GM18867 (cell line): ENCODE results near the gene AJAP1.

Source experiments
- ATAC-seq: cut with Tn5 transposase; IDR thresholded peaks from one replicate; pipeline ENCODE4 v1.9.1; 2021; ENCODE audit warnings: mild to moderate bottlenecking, moderate library complexity; ENCODE audit not compliant: unreplicated experiment

Gene AJAP1

DNA sequence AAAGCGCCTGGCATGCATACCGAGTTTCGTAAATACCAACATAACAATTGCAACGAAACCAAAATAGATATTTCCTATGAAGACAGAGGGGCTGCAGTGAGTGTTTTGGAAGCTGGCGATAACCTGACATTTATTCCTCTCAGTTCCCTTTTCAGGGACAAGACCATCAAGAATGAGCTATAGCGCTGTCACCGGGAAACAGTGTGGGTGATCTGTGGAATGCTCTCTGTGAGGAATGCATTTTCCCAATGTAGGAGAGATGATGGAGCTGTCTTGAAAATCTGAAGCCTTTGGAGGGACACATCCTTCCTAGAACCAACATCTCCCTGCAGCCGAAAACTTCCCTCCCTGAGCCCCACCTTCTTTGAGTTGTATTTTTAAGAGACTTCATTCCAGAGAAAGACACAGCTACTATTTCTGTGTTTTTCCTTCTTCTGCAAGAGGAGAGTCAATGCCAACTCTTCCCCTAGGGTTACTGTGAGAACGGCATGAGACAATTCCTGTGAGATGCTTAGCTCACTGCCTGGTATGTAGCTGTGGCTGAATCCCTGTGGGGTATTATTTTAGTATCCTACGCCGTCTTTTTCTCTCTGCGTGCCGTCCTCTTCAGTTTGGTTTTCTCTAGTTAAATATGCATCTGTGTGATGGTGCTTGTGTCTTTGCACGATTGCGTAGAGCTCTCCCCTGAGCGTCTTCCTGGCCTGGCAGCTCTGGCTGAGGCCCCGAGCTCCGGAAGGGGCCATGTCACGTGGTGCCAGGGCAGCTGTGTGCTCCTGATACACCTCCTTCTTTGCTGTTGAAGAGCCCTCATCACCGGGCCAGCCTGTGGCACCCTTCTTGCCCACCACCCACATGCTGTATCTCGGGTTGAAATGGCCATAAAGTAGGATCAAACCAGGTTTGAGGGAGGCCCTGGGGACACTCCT, 45.2 kb downstream of the AJAP1 start:
- ATAC-seq = no peak

DNA sequence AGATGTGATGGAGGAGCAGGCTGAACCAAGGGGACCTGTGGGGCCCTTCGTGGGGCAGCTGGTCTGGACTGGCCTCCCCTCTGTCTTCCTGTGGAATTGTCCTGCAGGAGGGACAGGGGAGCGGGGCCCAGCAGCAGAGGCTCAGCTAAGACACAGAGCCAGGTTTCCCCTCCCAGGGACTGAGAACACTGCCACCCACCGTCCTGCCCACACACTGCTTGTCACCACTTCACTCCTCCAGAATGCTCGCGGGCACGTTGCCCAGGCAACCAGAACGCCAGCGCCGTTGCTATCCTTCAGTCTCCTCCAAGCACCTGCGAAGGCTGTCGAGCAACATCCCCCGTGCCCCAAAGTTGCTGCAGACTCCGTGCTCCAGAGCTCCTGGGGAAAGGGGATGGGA, 46.4 kb downstream of the AJAP1 start:
- no peak for ATAC-seq

DNA sequence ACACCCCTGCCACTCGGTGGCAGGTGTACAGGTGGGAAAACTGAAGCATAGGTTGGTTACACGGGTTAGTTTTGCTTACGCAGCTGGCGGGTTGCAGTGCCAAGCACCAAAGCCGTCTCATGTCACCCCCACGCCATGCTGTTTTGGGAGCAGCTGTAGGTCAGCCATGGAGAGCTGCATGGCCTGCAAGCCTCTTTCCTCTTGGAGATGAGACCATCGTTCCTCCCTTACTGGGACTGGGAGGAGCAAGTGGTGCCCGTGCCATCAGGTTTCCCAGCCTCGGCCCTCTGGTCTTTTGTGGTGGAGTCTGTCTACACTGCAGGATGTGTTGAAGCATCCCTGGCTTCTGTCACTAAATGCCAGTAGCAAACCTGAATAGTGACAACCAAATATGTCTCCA, 46.9 kb downstream of the AJAP1 start:
- ATAC-seq = no peak

DNA sequence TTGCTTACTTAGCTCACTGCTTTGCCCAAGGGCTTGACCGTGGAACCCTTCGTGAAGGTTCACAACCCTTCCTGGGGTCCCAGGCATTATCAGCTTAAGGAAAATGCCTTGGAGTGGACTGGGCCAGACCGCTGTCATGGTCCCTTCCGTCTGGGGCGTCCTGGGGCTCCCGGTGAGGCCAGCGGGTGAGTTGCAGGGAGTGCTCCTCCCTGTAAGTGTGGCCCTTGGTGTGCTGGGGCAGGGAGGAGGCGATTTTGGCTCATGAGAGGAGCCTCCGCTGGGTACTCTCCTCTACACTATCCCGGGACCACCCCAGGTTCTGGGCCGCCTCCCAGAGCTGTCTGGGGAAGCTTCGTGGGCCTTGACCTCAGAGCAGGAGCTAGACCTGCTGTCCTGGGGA, 48.1 kb downstream of the AJAP1 start:
- no peak for ATAC-seq

DNA sequence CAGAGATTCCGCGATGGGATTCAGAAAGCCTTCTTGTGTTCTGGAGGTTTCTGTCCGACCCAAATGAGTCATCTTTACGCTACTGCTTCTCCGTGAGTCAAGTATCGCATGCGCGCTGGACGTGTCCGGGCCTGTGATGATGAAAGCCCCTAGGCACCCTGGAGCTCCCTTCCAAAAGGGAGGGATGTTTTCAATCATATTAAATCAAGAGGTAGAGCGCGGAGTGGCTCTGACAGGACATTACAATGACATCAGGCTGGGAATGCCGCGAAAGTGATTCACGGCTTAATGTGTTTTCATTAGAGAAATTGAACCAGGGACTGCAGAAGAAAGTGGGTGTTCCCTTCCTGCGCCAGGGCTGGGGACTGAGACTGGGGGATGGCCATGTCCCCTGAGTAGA, 48.5 kb downstream of the AJAP1 start:
- no peak for ATAC-seq

DNA sequence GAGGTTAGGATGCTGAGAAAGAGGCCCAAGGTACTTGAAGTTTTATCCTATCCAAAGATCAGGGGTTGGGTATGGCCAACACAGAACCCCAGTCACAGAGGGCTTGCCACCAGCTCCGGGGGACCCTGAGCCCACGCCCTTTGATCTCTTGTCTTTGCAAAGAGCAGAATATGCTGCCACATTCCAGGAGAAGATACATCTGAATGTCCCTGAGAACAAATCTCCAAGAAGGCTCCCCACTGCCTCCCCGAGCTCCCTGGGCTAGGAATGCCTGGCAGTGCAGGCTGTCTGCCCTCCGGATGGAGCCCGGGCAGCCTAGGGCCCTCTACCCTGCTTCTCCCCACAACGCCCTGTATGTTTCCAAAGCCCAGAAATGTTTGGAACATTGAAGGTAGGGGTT, 49.2 kb downstream of the AJAP1 start:
- no peak for ATAC-seq

DNA sequence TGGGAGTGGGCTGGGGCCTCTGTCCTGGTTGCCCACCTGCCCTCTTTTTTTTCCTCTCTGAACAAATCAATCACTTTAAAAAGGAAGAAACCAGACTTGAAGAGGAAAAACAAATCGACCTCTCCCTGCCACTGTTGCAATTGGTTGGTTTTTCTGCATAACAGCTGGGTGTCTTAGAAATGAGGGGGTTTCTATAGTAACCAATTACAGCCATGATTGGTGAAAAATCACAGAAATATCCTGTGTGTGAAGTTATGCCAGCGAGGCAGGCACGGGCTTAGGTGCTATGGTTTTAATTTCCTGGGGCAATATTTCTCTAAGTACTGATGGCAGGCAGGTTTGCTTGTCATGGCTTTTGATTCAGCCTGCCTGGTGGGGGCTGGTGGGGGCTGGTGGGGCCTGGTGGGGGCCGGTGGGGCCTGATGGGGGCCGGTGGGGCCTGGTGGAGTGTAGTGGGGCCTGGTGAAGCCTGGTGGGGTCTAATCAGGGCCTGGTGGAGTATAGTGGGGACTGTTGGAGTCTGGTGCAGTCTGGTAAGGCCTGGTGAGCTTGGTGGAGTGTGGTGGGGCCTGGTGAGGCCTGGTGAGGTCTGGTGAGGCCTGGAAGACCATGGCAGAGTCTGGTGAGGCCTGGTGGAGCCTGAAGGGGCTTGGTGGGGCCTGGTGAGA, 54.6 kb downstream of the AJAP1 start:
- no peak for ATAC-seq

DNA sequence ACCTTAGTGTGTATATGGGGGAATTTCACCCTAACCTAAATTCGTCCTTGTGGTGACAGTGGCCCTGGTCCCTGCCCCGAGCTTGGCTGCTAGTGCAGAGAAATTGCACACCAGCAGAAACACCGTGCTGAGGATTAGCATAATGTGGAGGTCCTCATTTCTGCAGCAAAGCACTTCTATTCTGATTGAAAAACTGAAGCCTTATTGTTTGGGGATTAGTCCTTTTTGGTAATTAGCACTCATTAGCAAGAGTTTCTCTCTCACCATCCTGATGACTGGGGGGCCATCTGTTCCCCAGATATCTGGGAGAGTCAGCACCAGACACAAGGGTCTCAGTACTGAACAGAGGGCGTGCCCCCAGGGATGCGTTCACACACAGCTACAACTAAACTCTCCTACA, 55.2 kb downstream of the AJAP1 start:
- ATAC-seq = no peak

DNA sequence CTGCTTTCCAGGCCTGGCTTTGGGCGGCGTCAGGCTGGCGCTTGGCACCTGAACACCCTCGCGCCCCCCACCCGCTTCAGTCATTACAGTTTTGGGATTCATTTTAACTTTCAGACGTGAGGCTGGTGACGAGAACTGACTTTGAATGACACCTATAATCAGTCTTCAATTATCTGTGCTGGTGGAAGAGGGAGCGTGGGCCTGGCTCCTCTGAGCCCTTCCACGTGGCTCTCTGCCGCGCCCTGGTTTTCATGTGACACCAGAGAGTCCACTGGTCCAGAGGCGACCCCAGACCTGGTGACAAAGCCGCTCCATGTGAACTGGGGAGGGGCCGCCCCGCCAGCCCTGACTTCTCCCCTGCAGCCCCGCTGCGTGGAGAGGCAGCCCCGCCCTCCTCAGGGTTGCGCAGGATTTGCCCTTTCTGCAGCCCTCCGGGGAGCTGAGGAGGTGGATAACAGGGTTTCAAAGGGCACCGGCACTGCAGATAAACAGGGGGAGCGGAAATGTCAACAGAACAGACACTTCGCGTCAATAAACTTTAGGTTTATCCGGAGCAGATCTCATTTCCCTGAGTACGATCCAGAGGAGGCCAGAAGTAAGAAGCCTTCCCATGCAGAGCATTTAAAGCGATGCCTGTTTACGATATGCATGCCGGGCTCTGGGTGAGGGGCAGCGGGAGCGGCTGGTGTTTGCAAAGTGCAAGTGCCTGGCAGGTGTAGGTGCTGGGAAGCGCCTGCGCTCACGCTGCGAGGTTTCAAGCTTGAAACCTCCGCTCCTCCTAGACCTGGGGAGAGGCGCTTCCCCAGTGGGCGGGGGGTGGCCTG, 56.4 kb downstream of the AJAP1 start:
- no peak for ATAC-seq

DNA sequence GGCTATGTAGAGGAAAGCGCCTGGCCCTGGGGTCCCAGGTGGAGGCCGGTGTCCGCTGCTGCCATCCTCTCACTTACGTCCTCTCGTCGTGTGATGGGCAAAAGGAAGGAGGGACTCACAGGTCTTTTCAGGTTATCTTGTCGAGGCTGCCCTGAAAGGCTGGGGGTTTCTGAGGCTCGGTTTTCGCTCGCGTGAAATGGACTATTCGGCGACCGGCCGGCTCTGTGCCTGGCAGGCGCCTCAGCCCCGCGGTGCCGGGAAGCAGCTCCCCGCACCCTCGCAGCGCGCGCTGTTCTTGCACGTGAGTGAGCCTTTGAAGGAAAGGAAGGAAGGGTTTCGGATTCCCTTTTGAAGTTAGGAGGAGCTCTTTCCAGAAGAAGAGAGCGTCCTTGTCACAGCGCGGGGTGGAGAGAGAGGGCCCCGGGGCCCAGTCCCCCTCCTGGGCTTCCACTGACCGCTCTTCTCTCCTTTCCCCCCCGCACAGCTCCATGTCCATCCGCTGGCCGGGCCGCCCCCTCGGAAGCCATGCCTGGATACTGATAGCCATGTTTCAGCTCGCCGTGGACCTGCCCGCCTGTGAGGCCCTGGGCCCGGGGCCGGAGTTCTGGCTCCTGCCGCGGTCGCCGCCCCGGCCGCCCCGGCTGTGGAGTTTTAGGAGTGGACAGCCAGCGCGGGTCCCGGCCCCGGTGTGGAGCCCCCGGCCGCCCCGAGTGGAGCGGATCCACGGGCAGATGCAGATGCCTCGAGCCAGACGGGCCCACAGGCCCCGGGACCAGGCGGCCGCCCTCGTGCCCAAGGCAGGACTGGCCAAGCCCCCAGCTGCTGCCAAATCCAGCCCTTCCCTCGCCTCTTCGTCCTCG, 57.2 kb downstream of the AJAP1 start:
- no peak for ATAC-seq

DNA sequence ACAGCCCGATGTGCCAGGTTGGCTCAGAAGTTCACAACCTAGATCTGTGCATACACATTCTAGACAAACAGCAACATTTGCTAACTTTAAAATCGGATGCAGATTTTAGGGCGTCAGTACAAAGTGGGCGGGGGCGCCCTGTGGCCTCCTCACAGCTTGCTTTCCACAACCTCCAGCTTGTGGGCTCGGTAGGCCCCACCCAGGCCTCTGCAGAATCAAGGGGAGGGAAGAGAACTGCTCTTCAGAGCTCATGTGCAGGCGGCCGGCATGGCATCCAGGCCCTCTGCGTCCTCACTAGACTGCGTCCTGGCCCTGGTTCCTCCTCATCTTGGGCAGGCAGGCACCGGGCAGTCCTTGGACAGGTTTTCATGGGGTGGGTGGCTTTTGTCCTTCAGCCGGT, 59.3 kb downstream of the AJAP1 start:
- ATAC-seq = no peak

DNA sequence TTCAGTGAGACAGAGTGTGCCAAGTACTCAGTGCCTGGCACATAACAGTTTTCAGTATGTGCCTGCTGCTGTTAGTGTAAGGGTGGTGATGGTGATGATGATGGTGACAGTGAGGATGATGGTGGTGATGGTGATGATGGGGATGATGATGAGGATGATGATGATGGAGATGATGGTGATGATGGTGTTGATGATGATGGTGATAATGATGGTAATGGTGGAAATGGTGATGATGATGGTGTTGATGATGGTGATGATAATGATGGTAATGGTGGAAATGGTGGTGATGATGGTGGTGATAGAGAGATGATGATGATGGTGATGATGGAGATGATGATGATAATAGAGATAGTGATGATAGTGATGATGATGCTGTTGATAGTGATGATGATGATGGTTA, 62.0 kb downstream of the AJAP1 start:
- ATAC-seq = no peak

DNA sequence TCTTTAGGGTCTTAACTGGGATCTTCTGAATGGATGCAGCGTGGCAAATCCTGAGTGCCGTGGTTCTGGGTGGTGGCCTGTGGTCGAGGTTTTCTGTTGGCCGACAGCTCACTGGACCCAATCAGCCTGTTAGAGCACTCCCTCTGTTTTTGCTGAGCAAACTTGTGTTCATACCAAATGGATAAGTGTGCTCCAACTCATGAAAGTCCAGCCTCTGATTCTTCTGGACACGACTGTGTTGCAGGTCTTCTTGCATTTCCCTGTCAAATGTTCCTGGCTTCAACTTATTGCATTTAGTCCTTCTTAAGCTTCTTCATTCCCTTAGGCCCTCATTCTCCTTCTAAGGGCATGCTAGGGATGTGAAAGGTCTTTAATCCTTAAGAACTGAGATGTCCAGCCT, 63.7 kb downstream of the AJAP1 start:
- no peak for ATAC-seq

DNA sequence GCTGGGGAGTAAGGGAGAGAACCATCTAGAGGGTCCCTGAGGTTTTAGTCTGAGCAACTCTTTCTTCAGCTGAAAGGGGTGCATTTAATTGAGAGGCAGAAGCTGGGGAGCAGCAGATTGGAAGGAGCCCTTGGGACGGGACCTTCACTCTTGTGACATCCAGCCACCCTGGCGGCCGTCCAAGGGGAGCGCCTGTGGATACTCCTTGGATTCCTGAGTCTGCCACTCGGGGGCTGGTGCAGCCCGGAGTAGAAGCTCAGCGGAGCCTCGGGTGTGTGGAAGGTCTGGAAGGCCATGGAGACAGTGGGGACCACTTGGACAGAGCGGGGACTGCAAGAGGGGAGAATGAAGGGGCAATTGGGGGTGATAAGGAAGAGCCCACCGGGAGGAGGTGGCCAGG, 68.7 kb downstream of the AJAP1 start:
- ATAC-seq = no peak

DNA sequence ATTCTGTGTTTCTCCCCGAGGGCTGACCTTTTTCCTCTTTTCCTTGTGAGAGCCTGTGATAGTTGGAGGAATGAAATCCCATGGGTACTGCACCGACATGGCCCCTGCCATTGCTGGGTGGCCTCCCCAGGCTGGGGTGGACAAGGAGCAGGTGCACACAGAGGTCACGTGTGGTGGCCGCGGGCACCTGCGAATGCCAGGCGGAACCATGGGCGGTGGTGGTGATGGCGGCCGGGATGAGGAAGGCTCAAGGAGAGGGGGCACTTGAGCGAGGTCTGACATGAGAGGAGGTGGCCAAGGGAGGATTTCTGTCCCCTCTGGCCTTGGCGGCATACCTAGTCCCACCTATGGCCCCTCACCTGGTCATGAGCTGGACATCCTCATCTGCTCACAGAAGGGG, 69.6 kb downstream of the AJAP1 start:
- no peak for ATAC-seq

DNA sequence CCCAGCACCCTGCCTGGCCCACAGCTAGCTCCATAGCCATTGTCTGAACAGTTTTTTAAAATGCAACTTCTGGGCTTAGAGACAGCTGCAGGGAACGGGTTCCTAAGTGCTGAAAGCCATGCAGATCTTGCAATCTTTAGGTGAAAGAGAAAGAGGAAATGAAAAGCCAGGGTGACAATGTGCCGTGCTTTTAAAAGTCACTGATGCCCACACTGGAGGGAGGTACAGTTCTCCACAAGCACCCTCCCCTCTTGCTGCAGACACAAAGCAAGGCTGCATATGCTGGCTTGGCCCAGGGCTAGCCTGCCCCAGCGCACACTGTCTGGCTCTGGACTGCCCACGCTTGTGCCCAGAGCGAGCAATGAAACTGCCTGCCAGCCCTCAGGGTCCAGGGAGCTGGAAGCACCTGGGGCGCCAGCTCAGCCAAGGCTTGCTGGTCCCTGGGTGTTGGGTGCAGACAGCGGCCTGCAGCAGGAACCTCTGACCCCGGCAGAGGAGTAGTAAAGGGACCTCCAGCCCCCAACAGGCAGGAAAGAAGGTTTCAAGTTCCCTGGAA, 70.4 kb downstream of the AJAP1 start:
- no peak for ATAC-seq

DNA sequence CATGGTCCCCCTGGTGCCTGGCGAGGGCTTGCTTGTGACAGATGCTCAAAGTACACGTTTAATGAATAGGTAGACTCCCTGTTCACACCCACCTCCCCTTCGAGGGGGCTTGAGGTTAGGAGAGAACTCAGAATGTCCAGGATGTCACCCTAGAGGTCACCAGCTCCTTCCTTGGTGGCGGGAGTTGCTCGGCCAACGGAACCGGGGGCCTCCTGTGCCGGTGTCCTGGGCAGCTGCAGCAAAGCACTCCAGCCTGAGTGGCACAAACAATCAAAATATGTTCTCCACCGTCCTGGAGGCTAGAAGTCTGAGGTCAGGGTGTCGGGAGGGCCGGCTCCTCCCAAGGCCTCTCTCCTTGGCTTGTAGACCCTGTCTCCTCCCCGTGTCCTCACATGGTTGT, 71.0 kb downstream of the AJAP1 start:
- ATAC-seq = no peak

DNA sequence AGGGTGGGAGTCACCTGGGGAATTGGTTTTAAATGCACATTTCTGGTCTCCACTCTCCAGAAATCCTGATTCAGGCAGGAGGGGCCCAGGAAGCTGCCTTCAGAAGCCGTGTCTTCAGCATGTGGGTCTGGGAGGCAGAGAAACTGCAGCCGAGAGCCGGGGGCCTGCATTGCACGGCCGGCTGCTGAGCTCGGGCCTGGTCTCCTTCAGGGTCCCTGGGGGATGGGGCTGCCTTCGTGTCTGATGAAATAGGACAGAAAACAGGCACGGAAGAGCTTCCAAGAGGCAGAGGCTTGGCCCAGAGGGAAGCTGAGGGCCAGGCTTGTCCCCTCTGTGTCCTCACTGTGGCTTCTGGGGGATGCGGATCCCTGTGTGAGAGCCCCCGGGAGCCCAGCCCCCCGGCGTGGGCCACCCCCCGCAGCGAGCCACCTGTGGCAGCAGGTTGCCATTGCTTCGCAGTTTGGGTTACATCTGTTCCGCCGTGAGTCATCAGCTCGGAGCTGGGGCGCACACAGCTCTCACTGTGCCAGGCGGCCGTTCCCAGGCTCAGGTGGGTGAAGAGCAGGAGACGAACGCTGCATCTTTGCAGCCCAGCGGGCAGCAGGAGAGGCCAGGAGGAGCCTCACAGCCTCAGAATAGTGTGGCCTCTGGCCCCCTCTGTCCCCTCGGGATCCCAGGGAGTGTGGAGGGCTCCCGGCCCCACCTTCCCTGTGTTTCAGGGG, 72.4 kb downstream of the AJAP1 start:
- ATAC-seq = no peak

DNA sequence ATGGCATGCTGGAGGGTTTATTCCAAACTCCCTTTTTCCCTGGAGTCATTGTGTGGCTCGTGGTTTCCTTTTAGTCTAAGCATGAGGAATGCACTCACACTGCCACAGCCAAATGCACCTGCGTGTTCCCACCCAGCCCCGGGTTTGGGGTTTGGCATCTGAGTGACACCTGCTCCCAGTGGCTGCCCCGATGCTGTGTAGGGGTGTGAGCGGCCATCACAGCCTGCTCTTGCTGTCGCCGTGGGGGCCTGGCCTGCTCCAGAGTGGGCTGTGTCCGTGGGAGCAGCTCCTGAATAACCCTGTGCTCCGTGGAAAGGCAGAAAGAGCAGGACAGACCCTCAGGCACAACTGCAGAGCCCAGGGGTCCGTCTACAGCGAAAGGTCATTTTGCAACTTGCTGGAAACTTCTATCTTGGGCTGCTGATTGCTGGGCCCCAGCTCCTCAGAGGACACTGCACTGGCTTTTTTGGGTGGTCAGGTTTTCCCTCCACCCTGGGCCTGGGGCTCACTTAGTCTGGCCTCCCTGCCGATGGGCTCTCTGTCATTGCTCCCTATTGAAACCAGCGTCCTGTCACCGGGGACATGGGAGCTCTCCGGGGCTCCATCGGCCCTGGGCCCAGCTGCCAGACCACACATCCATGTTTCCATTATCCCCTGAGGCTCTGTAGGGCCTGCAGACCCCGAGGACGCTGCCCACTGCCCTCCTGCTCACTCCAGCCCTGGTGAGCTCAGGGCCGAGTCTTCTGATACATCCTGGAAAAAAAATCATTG, 74.1 kb downstream of the AJAP1 start:
- no peak for ATAC-seq
